Mesenchymal stem cell (in vitro differentiated cells and primary cell): ENCODE results near the gene ZNF592.

Experiments used
- DNase-seq: peaks from one replicate; pipeline ENCODE4 v3.0.0-alpha.2; 2013
- H2AFZ ChIP-seq: one replicate; pipeline ENCODE4 v1.6.1; 2013; ENCODE audit warnings: low read depth, mild to moderate bottlenecking, control low read depth, inconsistent platforms, low read length, moderate library complexity
- H2AK5ac ChIP-seq: 2 replicates; pipeline ENCODE4 v1.6.1; 2013; ENCODE audit warnings: low read length, moderate library complexity, mild to moderate bottlenecking, inconsistent platforms; ENCODE audit not compliant: severe bottlenecking
- H2BK120ac ChIP-seq: one replicate; pipeline ENCODE4 v1.6.1; 2013; ENCODE audit warnings: low read depth, mild to moderate bottlenecking, inconsistent platforms, low read length, moderate library complexity
- H2BK12ac ChIP-seq, 2 experiments: one replicate each; pipeline ENCODE4 v1.6.1; 2013; ENCODE audit warnings: inconsistent platforms in 2 of 2, low read length in 2 of 2, mild to moderate bottlenecking in 2 of 2, moderate library complexity in 2 of 2, control low read depth in 1 of 2
- H2BK15ac ChIP-seq: one replicate; pipeline ENCODE4 v1.6.1; 2013; ENCODE audit warnings: mild to moderate bottlenecking, low read depth, inconsistent platforms; ENCODE audit not compliant: poor library complexity, severe bottlenecking
- H2BK5ac ChIP-seq: 2 replicates; pipeline ENCODE4 v1.6.1; 2013; ENCODE audit warnings: low read depth, mild to moderate bottlenecking, low read length, control low read depth, inconsistent platforms; ENCODE audit not compliant: poor library complexity, severe bottlenecking
- H3K14ac ChIP-seq, 2 experiments: one replicate each; pipeline ENCODE4 v1.6.1; 2013; ENCODE audit warnings: inconsistent platforms in 2 of 2, low read length in 2 of 2, control low read depth in 1 of 2, mild to moderate bottlenecking in 1 of 2, moderate library complexity in 1 of 2
- H3K18ac ChIP-seq, 2 experiments: one replicate each; pipeline ENCODE4 v1.6.1; 2013; ENCODE audit warnings: inconsistent platforms in 2 of 2, low read length in 2 of 2, control low read depth in 1 of 2, low read depth in 1 of 2, mild to moderate bottlenecking in 1 of 2
- H3K23ac ChIP-seq, 2 experiments: one replicate each; pipeline ENCODE4 v1.6.1; 2013; ENCODE audit warnings: inconsistent platforms in 2 of 2, low read length in 2 of 2, mild to moderate bottlenecking in 2 of 2, moderate library complexity in 2 of 2, control low read depth in 1 of 2
- H3K27ac ChIP-seq: 2 replicates; pipeline ENCODE4 v1.5.1; 2013; ENCODE audit warnings: mild to moderate bottlenecking, moderate library complexity, low read length, control low read depth, inconsistent platforms; ENCODE audit not compliant: poor library complexity, severe bottlenecking
- H3K27me3 ChIP-seq, 2 experiments: 2 replicates each; pipeline versions ENCODE4 v1.6.1 to v1.7.0; 2013; ENCODE audit warnings: low read length in 2 of 2, mild to moderate bottlenecking in 2 of 2, moderate library complexity in 2 of 2, control low read depth in 1 of 2, inconsistent platforms in 1 of 2; ENCODE audit not compliant: control insufficient read depth in 1 of 2, insufficient read depth in 1 of 2
- H3K36me3 ChIP-seq, 2 experiments: 2 replicates each; pipeline versions ENCODE4 v1.6.1 to v1.7.0; 2013; ENCODE audit warnings: low read length in 2 of 2, control low read depth in 1 of 2, inconsistent platforms in 1 of 2, low read depth in 1 of 2, mild to moderate bottlenecking in 1 of 2; ENCODE audit not compliant: insufficient read depth in 2 of 2, control insufficient read depth in 1 of 2
- H3K4ac ChIP-seq, 2 experiments: one replicate each; pipeline ENCODE4 v1.6.1; 2013; ENCODE audit warnings: inconsistent platforms in 2 of 2, low read length in 2 of 2, mild to moderate bottlenecking in 2 of 2, moderate library complexity in 2 of 2, control low read depth in 1 of 2, low read depth in 1 of 2
- H3K4me1 ChIP-seq: 2 replicates; pipeline ENCODE4 v1.6.1; 2013; ENCODE audit warnings: low read depth, low read length, control low read depth; ENCODE audit not compliant: control insufficient read depth, insufficient read depth
- H3K4me2 ChIP-seq: 2 replicates; pipeline ENCODE4 v1.6.1; 2013; ENCODE audit warnings: low read length, mild to moderate bottlenecking, inconsistent platforms; ENCODE audit not compliant: poor library complexity, severe bottlenecking
- H3K4me3 ChIP-seq, 2 experiments: 2 replicates each; pipeline versions ENCODE4 v1.5.1 to v1.7.0; 2013; ENCODE audit warnings: low read length in 2 of 2, mild to moderate bottlenecking in 2 of 2, control low read depth in 1 of 2, low read depth in 1 of 2; ENCODE audit not compliant: insufficient read depth in 1 of 2
- H3K79me1 ChIP-seq: replicated peaks from 2 replicates; pipeline ENCODE4 v1.6.1; 2013; ENCODE audit warnings: mild to moderate bottlenecking, control low read depth, low read length, inconsistent platforms; ENCODE audit not compliant: poor library complexity, severe bottlenecking
- H3K9ac ChIP-seq: 2 replicates; pipeline ENCODE4 v1.7.0; 2013; ENCODE audit warnings: mild to moderate bottlenecking, low read length, moderate library complexity
- H3K9me3 ChIP-seq: 2 replicates; pipeline ENCODE4 v1.7.0; 2013; ENCODE audit warnings: mild to moderate bottlenecking, low read length; ENCODE audit not compliant: control insufficient read depth
- H4K8ac ChIP-seq: one replicate; pipeline ENCODE4 v1.6.1; 2013; ENCODE audit warnings: inconsistent platforms, mild to moderate bottlenecking, low read length, moderate library complexity
- H4K91ac ChIP-seq: one replicate; pipeline ENCODE4 v1.6.1; 2013; ENCODE audit warnings: mild to moderate bottlenecking, low read length, inconsistent platforms
- WGBS: methylation state at CpG from one replicate; pipeline ENCODE4 v1.1.7; 2013; ENCODE audit warnings: mixed read lengths; 5-methylcytosine and 5-hydroxymethylcytosine counted together

ZNF592 gene

DNA sequence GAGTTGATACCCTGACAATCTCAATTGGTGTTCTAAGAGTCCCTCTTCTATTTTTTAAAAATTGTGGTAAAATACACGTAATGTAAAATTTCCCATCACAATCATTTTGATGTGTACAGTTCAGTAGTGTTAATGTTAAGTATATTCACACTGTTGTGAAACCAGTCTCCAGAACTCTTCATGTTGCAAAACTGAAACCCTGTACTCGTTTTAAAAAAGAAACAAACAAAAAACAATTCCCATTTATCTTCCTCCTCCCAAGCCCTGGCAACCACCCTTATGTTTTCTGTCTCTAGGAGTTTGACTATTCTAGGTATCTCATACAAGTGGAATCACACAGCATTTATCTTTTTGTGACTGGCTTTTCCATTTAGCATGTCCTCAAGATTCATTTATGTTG lies 40.1 kb downstream of the ZNF592 start:
- no peak overlapping the region for H3K4me2 ChIP-seq
- no peak overlapping the region for H2BK5ac ChIP-seq
- peaks cover 2% of the 10 kb centered on the region for H3K4me1 ChIP-seq
- peak; percentile 35 for DNase-seq
- H2AFZ ChIP-seq, result no peak overlapping the region
- no peak overlapping the region for H3K4me3 ChIP-seq
- no peaks in the 10 kb centered on the region for H3K27me3 ChIP-seq
- peaks cover 42 to 61% of the 10 kb centered on the region in 2 experiments for H3K36me3 ChIP-seq
- H3K14ac ChIP-seq, result no peak overlapping the region
- no peak overlapping the region for H3K23ac ChIP-seq
- H3K9me3 ChIP-seq, result no peaks in the 10 kb centered on the region
- H3K9ac ChIP-seq, result no peak overlapping the region
- no peak overlapping the region for H4K8ac ChIP-seq
- H3K27ac ChIP-seq, result no peak overlapping the region
- H3K4ac ChIP-seq, result no peak overlapping the region
- no peak overlapping the region for H3K18ac ChIP-seq
- no peak overlapping the region for H2BK120ac ChIP-seq
- H4K91ac ChIP-seq, result no peak overlapping the region
- WGBS, result no CpG with 5 or more reads among the region's 2 CpGs
- H2AK5ac ChIP-seq, result no peak overlapping the region
- no peak overlapping the region for H2BK12ac ChIP-seq
- peaks cover 48% of the 10 kb centered on the region for H3K79me1 ChIP-seq
- no peak overlapping the region for H2BK15ac ChIP-seq

DNA sequence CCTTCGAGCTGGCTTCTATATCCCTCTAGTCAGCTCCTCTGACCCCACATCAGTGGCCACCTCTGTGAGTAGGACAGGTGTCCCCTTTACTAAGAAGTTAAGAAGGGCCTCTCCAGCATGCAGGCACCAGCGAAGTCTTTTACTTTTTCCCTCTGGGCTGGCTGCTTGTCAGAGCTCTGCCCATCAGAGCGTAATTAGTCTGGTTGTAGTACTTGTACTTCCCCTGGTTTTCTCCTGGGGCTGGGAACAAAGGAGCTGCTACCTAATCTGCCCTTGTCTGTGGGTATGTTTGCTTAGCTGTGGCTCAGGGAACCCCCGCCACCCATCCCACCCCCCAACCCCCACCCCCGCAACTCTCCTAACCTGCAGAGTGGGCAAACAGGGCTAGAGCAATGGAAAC lies 41.4 kb downstream of the ZNF592 start:
- no peak overlapping the region for H4K8ac ChIP-seq
- H2BK12ac ChIP-seq, result no peak overlapping the region
- no peak overlapping the region for H2AFZ ChIP-seq
- H3K9me3 ChIP-seq, result no peaks in the 10 kb centered on the region
- H3K4me2 ChIP-seq, result no peak overlapping the region
- H3K9ac ChIP-seq, result no peak overlapping the region
- no peak for DNase-seq
- peaks cover 2% of the 10 kb centered on the region for H3K4me1 ChIP-seq
- H3K27me3 ChIP-seq, result no peaks in the 10 kb centered on the region
- no peak overlapping the region for H3K4me3 ChIP-seq
- H3K79me1 ChIP-seq, result peaks cover 36% of the 10 kb centered on the region
- H3K14ac ChIP-seq, result no peak overlapping the region
- H4K91ac ChIP-seq, result no peak overlapping the region
- no peak overlapping the region for H3K27ac ChIP-seq
- H2AK5ac ChIP-seq, result no peak overlapping the region
- peaks cover 30 to 55% of the 10 kb centered on the region in 2 experiments for H3K36me3 ChIP-seq
- no peak overlapping the region for H3K4ac ChIP-seq
- H3K18ac ChIP-seq, result no peak overlapping the region
- WGBS, result 100% methylated on average over 2 of the region's 5 CpGs
- no peak overlapping the region for H2BK5ac ChIP-seq
- no peak overlapping the region for H2BK120ac ChIP-seq
- H2BK15ac ChIP-seq, result no peak overlapping the region
- H3K23ac ChIP-seq, result no peak overlapping the region

DNA sequence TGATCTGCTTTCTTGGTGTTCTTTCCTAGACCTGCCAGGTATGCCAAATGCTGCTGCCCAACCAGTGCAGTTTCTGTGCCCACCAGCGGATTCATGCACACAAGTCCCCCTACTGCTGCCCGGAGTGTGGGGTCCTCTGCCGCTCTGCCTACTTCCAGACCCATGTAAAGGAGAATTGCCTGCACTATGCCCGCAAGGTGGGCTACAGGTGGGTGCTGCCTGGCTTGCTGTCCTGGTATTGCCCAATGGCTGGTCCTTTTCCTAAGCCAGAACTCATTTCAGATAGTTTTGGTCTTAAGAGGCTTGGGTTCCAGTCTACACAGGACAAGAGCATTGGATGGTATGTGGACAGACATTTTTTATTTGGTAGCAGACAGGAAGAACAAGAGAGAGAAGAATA lies 42.3 kb downstream of the ZNF592 start:
- H4K8ac ChIP-seq, result no peak overlapping the region
- H2BK5ac ChIP-seq, result peak overlapping the region; percentile 11
- H2AK5ac ChIP-seq, result no peak overlapping the region
- no peak overlapping the region for H3K9ac ChIP-seq
- WGBS, result 98% methylated on average over 4 of the region's 4 CpGs
- no peak overlapping the region for H3K18ac ChIP-seq
- no peak for DNase-seq
- no peak overlapping the region for H3K4me2 ChIP-seq
- no peak overlapping the region for H2BK15ac ChIP-seq
- no peak overlapping the region for H3K4ac ChIP-seq
- H3K14ac ChIP-seq, result peak overlapping the region in 1 of 2 experiments; percentile 26
- H2BK12ac ChIP-seq, result no peak overlapping the region
- H3K36me3 ChIP-seq, result peaks cover 26 to 54% of the 10 kb centered on the region in 2 experiments
- H2BK120ac ChIP-seq, result no peak overlapping the region
- no peak overlapping the region for H3K23ac ChIP-seq
- H3K79me1 ChIP-seq, result peaks cover 33% of the 10 kb centered on the region
- H2AFZ ChIP-seq, result no peak overlapping the region
- H3K9me3 ChIP-seq, result no peaks in the 10 kb centered on the region
- no peaks in the 10 kb centered on the region for H3K27me3 ChIP-seq
- no peak overlapping the region for H3K27ac ChIP-seq
- H4K91ac ChIP-seq, result no peak overlapping the region
- no peak overlapping the region for H3K4me3 ChIP-seq
- H3K4me1 ChIP-seq, result no peaks in the 10 kb centered on the region

DNA sequence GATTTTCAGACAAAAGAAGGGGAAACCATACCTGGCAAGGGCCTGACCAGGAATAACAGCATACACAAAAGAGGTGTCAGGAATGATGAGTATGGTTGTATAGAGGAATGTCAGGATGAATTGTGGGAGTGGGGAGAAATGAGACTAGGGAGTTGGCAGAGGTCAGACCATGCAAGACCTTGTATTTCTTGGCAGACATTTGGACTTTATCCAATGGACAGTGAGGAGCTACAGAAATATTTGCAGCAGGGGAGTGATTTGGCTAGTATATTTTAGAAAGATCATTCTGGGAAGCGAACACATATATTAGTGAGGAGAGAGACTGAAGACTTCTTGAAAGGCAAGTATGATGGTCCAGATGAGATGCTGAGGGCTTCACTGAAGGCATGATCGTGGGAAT lies 43.4 kb downstream of the ZNF592 start:
- no peak overlapping the region for H3K27ac ChIP-seq
- no peak overlapping the region for H3K9ac ChIP-seq
- H3K9me3 ChIP-seq, result no peaks in the 10 kb centered on the region
- H3K4ac ChIP-seq, result no peak overlapping the region
- H4K91ac ChIP-seq, result no peak overlapping the region
- H3K4me3 ChIP-seq, result no peak overlapping the region
- no peak overlapping the region for H2BK120ac ChIP-seq
- no peak overlapping the region for H2AFZ ChIP-seq
- H4K8ac ChIP-seq, result no peak overlapping the region
- H3K4me2 ChIP-seq, result no peak overlapping the region
- H3K79me1 ChIP-seq, result peaks cover 29% of the 10 kb centered on the region
- no peak overlapping the region for H2BK15ac ChIP-seq
- 98% methylated on average over 2 of the region's 2 CpGs for WGBS
- peaks cover under 1% of the 10 kb centered on the region for H3K4me1 ChIP-seq
- H3K14ac ChIP-seq, result no peak overlapping the region
- no peak overlapping the region for H2BK12ac ChIP-seq
- no peak for DNase-seq
- H3K27me3 ChIP-seq, result no peaks in the 10 kb centered on the region
- H3K18ac ChIP-seq, result no peak overlapping the region
- peaks cover 21 to 54% of the 10 kb centered on the region in 2 experiments for H3K36me3 ChIP-seq
- no peak overlapping the region for H3K23ac ChIP-seq
- no peak overlapping the region for H2BK5ac ChIP-seq
- H2AK5ac ChIP-seq, result no peak overlapping the region
